Measurements from ENCODE around the gene SLC38A8.

The SLC38A8 gene

DNA sequence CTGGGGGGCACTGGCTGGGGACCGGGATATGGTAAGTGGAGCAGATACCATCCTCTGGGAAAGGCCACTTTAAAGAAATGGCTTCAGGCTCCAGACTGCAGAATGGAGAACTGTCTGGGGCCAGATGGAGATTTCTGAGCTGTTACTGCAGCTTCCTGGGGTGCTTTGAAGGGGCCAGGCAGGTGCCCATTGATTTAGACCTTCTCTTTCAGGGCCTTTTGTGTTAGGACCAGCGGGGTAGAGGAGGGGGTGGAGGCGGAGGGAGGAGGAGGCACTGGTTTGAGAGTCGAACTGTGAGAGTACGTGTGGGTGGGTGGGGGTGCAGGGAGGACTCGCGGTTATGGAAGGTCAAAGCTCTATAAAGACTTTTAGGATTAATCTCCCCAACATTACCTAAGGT is 63.2 kb downstream of the SLC38A8 start:
- no peak for DNase-seq (ENCODE audit: extremely low read depth, insufficient read length)
- H3K4me3 ChIP-seq (replicated peaks; ENCODE audit: low read depth, low read length), result no peak overlapping the region
- no peaks in the 10 kb centered on the region for H3K27me3 ChIP-seq (replicated peaks; ENCODE audit: control insufficient read depth, insufficient read depth, low read length)
- no peaks in the 10 kb centered on the region for H3K36me3 ChIP-seq (ENCODE audit: control insufficient read depth, insufficient read depth, low read length)
- TF ChIP-seq, protein P1, sequence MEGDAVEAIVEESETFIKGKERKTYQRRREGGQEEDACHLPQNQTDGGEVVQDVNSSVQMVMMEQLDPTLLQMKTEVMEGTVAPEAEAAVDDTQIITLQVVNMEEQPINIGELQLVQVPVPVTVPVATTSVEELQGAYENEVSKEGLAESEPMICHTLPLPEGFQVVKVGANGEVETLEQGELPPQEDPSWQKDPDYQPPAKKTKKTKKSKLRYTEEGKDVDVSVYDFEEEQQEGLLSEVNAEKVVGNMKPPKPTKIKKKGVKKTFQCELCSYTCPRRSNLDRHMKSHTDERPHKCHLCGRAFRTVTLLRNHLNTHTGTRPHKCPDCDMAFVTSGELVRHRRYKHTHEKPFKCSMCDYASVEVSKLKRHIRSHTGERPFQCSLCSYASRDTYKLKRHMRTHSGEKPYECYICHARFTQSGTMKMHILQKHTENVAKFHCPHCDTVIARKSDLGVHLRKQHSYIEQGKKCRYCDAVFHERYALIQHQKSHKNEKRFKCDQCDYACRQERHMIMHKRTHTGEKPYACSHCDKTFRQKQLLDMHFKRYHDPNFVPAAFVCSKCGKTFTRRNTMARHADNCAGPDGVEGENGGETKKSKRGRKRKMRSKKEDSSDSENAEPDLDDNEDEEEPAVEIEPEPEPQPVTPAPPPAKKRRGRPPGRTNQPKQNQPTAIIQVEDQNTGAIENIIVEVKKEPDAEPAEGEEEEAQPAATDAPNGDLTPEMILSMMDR (IDR thresholded peaks at IDR 0.05; ENCODE audit: insufficient read depth, low read length, poor library complexity, severe bottlenecking), result no peak

DNA sequence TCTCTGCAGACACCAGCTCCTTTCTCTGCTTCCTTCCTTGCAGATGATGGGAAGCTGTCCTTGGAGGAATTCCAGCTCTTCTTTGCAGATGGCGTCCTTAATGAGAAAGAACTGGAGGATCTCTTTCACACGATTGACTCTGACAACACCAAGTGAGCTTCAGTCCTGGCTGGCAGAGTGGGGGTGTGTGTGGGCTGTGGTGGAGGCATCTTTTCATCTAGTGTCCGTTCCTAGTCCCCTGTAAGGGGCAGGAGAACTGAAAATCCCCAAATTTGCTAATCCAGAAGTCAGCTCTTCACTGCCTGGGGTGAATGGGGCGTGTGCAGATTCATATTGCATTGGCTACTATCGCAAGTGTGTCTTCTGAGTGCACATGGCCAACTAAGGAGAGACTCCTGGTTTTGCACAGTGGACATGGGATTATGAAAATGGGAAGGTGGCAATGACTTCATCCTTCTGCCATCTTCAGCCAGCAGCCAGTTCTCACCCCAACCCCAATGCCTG is 64.1 kb downstream of the SLC38A8 start:
- Histone ChIP-seq H3K36me3 (ENCODE audit: control insufficient read depth, insufficient read depth, low read length) (no peaks in the 10 kb centered on the region), H3K27me3 (replicated peaks; ENCODE audit: control insufficient read depth, insufficient read depth, low read length) (no peaks in the 10 kb centered on the region), H3K4me3 (replicated peaks; ENCODE audit: low read depth, low read length) (no peak overlapping the region)
- DNase-seq (ENCODE audit: extremely low read depth, insufficient read length), result no peak
- TF ChIP-seq, protein P1 (IDR thresholded peaks at IDR 0.05; ENCODE audit: insufficient read depth, low read length, poor library complexity, severe bottlenecking), result no peak

DNA sequence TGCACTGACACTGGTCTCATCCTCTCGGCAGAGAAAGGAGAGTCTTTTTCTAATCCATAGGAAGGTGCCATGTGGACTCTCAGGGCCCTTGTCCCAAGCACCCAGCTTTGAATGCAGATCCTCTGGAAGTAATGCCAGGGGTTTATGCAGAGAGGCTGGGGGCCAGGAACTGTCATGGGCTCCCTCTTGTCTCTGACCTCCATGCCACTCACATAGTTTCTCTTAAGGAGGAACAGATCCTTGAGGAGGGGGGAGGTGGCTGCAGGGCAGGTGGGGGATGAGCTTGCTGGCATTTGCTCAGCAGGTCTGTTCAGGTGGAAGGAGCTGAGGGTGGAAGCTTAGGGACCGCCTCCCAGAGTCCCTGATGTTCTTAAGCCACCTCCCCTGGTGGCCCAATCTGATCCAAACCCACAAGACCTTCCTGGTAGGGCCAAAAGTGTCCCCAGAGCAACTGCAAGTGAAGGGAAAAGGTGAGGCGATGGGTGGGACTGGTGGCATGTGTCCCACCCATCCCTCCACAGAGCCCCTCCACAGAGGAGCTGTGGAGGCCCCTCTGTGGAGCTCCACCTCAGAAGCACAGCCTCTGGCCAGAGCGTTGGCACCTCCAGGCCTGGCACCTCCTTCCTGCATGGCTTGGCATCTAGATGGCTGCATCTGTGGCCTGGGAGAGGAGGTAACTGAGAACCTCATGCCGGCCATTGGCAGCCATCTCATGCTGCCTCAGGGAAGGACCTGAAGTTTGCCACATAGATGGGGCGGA is 65.4 kb downstream of the SLC38A8 start:
- DNase-seq (ENCODE audit: extremely low read depth, insufficient read length), result no peak
- TF ChIP-seq, protein P1 (IDR thresholded peaks at IDR 0.05; ENCODE audit: insufficient read depth, low read length, poor library complexity, severe bottlenecking), result no peak
- Histone ChIP-seq H3K27me3 (replicated peaks; ENCODE audit: control insufficient read depth, insufficient read depth, low read length) (no peaks in the 10 kb centered on the region), H3K4me3 (replicated peaks; ENCODE audit: low read depth, low read length) (no peak overlapping the region), H3K36me3 (ENCODE audit: control insufficient read depth, insufficient read depth, low read length) (no peaks in the 10 kb centered on the region)

DNA sequence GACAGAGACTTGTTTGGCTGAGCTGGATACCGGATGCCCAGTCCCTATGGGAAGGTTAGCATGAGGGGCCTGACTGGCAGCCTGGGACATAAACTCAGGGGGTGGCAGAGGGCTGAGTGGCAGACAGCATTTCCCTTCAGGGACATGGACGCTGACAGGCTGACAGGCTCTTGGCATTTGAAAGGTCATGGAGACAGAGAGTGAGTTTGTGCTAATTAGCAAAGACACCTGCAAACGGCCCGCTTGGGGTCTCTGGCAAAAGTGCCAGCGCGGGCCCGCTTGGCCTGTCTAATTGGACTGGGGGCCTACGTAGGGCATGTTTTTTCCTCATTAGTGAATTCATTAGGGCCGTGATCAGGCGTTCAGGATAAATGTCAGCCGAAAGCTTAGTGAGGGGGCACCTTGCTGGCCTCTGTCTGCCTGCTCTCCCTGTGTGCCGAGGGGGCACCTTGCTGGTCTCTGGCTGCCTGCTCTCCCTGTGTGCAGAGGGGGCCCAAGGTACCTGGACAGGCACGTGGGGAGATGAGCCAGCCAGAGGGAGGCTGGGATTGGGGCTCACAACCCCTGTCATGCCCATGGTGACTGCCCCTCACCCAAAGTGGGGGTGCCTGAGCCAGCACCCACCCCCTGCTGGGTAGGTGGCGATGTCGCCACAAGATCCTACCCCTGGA is 66.9 kb downstream of the SLC38A8 start:
- H3K27me3 ChIP-seq (replicated peaks; ENCODE audit: control insufficient read depth, insufficient read depth, low read length), result no peaks in the 10 kb centered on the region
- DNase-seq (ENCODE audit: extremely low read depth, insufficient read length), result no peak
- no peak overlapping the region for H3K4me3 ChIP-seq (replicated peaks; ENCODE audit: low read depth, low read length)
- TF ChIP-seq, protein P1 (IDR thresholded peaks at IDR 0.05; ENCODE audit: insufficient read depth, low read length, poor library complexity, severe bottlenecking), result no peak
- H3K36me3 ChIP-seq (ENCODE audit: control insufficient read depth, insufficient read depth, low read length), result no peaks in the 10 kb centered on the region

DNA sequence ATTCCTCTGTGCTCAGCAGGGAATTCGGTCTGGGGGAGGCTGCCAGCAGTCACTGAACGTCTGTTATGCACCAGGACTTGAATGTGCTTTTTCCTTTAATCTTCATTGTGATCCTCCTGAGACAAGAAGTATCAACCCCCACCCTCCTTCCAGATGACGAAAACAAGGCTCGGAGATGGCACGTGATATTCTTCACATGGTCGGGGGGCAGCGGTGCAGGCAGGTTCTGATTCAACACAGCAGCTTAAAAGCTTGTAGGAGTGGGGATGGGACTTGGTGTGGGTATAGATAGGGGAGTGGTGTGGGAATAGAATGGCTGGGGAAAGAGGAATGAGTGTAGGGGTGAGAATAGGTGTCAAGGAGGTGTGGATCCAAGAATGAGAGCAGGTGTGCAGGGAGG is 68.1 kb downstream of the SLC38A8 start:
- DNase-seq (ENCODE audit: extremely low read depth, insufficient read length), result no peak
- H3K36me3 ChIP-seq (ENCODE audit: control insufficient read depth, insufficient read depth, low read length), result no peaks in the 10 kb centered on the region
- H3K27me3 ChIP-seq (replicated peaks; ENCODE audit: control insufficient read depth, insufficient read depth, low read length), result no peaks in the 10 kb centered on the region
- TF ChIP-seq, protein P1 (IDR thresholded peaks at IDR 0.05; ENCODE audit: insufficient read depth, low read length, poor library complexity, severe bottlenecking), result no peak
- H3K4me3 ChIP-seq (replicated peaks; ENCODE audit: low read depth, low read length), result no peak overlapping the region

Data from GM06990 (cell line).